Endothelial cell (in vitro differentiated cells): ENCODE results near the gene MICU1. TPM values are rescaled to one million over a fixed set of nuclear protein-coding genes. Genes with fewer than 3 reads are reported as not detected.

ENCODE experiments used
- DNase-seq: peaks from one replicate; pipeline ENCODE4 v3.0.0; 2021; ENCODE audit warnings: low spot score
- H3K27ac Mint-ChIP-seq: one replicate; pipeline ENCODE4 v1.8.0; 2021; ENCODE audit warnings: mixed read lengths, inconsistent platforms; ENCODE audit not compliant: unreplicated experiment
- H3K27me3 Mint-ChIP-seq: one replicate; pipeline ENCODE4 v1.8.0; 2021; ENCODE audit warnings: mild to moderate bottlenecking, moderate library complexity, mixed read lengths, inconsistent platforms; ENCODE audit not compliant: unreplicated experiment
- H3K36me3 Mint-ChIP-seq: one replicate; pipeline ENCODE4 v1.8.0; 2021; ENCODE audit warnings: mild to moderate bottlenecking, low read depth, mixed read lengths, inconsistent platforms; ENCODE audit not compliant: unreplicated experiment
- H3K4me1 Mint-ChIP-seq: one replicate; pipeline ENCODE4 v1.8.0; 2021; ENCODE audit warnings: mild to moderate bottlenecking, mixed read lengths, inconsistent platforms; ENCODE audit not compliant: unreplicated experiment
- H3K4me3 Mint-ChIP-seq: one replicate; pipeline ENCODE4 v1.8.0; 2021; ENCODE audit warnings: mild to moderate bottlenecking, mixed read lengths, inconsistent platforms; ENCODE audit not compliant: unreplicated experiment
- H3K9me3 Mint-ChIP-seq: one replicate; pipeline ENCODE4 v1.8.0; 2021; ENCODE audit warnings: mixed read lengths, inconsistent platforms; ENCODE audit not compliant: unreplicated experiment
- total RNA-seq: library from RNA; stranded (reverse); fragmentation: NEBNext Ultra II Directional; extraction: Animal tissue kit (Norgen Biotek cat#: 25700); gene quantifications from one replicate; pipeline ENCODE4 v1.2.1, GENCODE V29; 2021; ENCODE audit not compliant: unreplicated experiment
- TF ChIP-seq, protein P1 (sequence below): fragments of 200-600 bp; sonication (generic); IDR thresholded peaks from one replicate; pipeline ENCODE4 v1.5.0; 2021; ENCODE audit warnings: antibody characterized with exemption; ENCODE audit not compliant: unreplicated experiment

The MICU1 gene
- total RNA-seq, 1 donor from 2014 or later: 39.9 TPM

DNA sequence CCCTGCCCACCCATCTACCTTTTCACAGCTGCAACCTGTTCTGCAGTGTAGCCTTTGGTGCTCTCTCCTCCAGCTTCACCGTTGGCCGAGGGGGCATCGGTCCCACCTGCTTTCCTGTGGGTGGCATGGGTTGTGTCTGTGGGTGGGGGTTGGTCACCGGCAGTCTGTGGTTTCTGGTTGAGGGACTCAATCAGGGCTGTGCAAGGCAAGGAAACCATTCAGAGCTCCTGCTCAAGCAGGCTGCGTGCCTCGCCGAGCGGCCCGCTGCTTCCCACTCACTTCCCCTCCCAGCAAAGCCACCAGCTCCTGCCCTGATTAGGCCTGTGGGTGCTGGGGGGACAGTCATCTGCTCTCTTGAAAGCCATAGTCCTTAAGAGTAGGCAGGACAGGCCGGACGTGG, 280.9 kb downstream of the MICU1 start:
- peaks cover 14% of the 10 kb centered on the region for H3K36me3 Mint-ChIP-seq
- no peak for DNase-seq
- peaks cover 6% of the 10 kb centered on the region for H3K4me1 Mint-ChIP-seq
- H3K4me3 Mint-ChIP-seq: no peak overlapping the region
- peaks cover 2% of the 10 kb centered on the region for H3K27me3 Mint-ChIP-seq
- no peaks in the 10 kb centered on the region for H3K9me3 Mint-ChIP-seq
- TF ChIP-seq, protein P1, sequence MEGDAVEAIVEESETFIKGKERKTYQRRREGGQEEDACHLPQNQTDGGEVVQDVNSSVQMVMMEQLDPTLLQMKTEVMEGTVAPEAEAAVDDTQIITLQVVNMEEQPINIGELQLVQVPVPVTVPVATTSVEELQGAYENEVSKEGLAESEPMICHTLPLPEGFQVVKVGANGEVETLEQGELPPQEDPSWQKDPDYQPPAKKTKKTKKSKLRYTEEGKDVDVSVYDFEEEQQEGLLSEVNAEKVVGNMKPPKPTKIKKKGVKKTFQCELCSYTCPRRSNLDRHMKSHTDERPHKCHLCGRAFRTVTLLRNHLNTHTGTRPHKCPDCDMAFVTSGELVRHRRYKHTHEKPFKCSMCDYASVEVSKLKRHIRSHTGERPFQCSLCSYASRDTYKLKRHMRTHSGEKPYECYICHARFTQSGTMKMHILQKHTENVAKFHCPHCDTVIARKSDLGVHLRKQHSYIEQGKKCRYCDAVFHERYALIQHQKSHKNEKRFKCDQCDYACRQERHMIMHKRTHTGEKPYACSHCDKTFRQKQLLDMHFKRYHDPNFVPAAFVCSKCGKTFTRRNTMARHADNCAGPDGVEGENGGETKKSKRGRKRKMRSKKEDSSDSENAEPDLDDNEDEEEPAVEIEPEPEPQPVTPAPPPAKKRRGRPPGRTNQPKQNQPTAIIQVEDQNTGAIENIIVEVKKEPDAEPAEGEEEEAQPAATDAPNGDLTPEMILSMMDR: no peak
- no peak overlapping the region for H3K27ac Mint-ChIP-seq

DNA sequence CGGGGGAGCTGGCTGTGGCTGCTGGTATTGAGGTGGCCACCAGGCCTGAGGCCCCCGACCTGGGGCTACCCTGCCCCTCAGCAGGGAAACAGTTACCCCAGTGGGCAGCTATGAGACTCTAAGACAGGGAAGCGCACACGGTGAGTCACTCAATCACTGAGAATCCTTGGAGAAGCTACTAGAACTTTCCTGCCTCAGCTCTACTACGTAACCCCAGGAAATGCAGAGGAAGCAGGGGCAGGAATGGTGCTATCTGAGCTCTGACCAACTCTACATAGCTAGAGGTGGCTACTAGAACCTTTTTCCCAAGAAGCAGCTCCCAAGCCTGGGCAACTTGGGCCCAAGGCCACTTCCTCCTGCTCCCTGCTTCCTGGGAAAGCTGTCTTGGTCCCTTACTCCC, 283.0 kb downstream of the MICU1 start:
- no peak overlapping the region for H3K4me3 Mint-ChIP-seq
- no peak for DNase-seq
- no peaks in the 10 kb centered on the region for H3K27me3 Mint-ChIP-seq
- no peaks in the 10 kb centered on the region for H3K9me3 Mint-ChIP-seq
- TF ChIP-seq, protein P1: no peak
- peaks cover 6% of the 10 kb centered on the region for H3K4me1 Mint-ChIP-seq
- H3K36me3 Mint-ChIP-seq: peaks cover 5% of the 10 kb centered on the region
- peak overlapping the region; percentile 57 for H3K27ac Mint-ChIP-seq

DNA sequence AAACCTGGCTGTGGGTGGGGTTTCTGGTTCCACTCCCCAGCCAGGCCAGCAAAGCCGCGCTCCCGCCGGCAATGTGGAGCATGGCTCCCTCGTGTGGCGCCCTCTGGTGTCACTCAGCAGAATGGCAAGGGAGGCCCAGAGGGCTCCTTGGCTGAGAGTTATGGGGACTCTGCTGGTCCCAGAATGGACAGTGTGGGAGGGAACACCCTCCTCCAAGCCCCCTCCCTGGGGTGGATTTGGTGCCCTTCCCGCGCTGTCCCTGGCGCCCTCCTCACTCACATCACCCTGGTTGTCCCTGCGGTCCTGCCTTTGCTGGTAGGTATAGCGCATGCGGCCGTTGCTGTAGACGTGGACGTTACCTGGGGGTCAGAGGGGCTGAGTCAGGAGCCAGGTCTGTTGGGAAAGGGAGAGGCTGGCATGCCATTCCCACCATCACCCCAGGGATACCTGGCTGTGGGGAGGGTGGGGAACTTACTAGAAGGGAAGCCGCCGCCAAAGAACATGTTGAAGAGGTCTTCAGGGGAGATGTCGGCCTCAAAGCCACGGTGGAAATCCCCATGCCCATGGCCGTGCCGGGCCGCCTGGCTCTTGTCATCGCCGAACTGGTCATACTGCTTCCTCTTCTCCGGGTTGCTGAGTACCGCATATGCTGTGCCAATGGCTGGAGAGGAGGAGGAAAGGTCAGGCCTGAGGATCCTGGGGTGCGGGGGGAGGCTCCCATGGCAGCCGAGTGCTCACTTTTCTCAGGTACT, 285.2 kb downstream of the MICU1 start:
- no peak overlapping the region for H3K27ac Mint-ChIP-seq
- DNase-seq: peak; percentile 79
- H3K4me3 Mint-ChIP-seq: no peak overlapping the region
- H3K9me3 Mint-ChIP-seq: no peaks in the 10 kb centered on the region
- H3K36me3 Mint-ChIP-seq: peaks cover 12% of the 10 kb centered on the region
- TF ChIP-seq, protein P1: peak; percentile 93
- no peaks in the 10 kb centered on the region for H3K27me3 Mint-ChIP-seq
- peaks cover 6% of the 10 kb centered on the region for H3K4me1 Mint-ChIP-seq

DNA sequence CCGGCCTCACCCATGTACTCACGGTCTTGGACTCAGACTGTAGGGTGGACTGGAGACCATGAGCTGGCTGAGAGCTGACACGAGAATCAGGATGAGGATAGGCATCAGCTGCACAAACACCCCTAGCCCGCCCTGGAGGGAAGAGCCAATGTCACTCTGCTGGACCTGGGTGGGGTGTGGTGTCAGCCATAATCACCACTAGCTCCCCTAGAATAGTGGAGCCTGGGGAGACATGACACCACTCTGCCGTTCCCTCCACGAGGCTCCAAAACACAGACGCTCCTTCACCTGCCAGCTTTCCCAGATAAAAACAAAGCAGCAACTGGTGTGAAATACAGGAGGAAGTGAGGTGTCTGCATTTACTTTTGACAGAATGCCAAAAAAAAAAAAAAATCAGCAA, 287.7 kb downstream of the MICU1 start:
- Mint-ChIP-seq H3K9me3 (no peaks in the 10 kb centered on the region), H3K36me3 (peaks cover 21% of the 10 kb centered on the region)
- TF ChIP-seq, protein P1: no peak

DNA sequence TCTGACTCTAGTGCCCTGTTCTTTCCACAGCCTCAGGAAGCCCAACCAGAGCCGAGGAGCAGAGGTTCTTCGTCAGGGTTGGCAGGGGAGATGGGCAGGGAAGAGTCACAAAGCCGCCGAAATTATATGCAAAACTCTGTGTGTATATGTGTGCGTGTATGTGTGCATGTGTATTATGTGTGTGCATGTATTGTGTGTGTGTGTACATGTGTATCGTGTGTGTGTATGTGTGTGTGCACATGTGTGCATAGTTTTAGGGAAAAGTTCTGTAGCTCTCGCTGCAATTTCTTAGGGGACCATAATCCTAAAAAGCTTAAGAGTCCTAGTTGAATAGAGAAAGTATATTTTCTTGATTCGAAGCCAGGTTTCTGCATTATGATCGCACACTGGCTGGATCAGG, 288.2 kb downstream of the MICU1 start:
- Mint-ChIP-seq H3K4me1 (peaks cover 9% of the 10 kb centered on the region), H3K36me3 (peaks cover 21% of the 10 kb centered on the region), H3K27ac (no peak overlapping the region), H3K27me3 (no peaks in the 10 kb centered on the region), H3K9me3 (no peaks in the 10 kb centered on the region), H3K4me3 (peak overlapping the region; percentile 77)
- no peak for DNase-seq
- TF ChIP-seq, protein P1: no peak

More for the DNA sequence above, 287.7 kb downstream of the MICU1 start:
- peaks cover 6% of the 10 kb centered on the region for H3K4me1 Mint-ChIP-seq
- H3K4me3 Mint-ChIP-seq: no peak overlapping the region
- no peak for DNase-seq
- no peak overlapping the region for H3K27ac Mint-ChIP-seq
- no peaks in the 10 kb centered on the region for H3K27me3 Mint-ChIP-seq
